HL-60 (cell line): ENCODE results near the gene NDUFB7.

Experiments
- TF ChIP-seq, protein P1 (sequence below): IDR thresholded peaks from one replicate; pipeline ENCODE4 v1.5.1; 2011; ENCODE audit warnings: low read length, control low read depth, inconsistent platforms; ENCODE audit not compliant: insufficient read depth
- TF ChIP-seq, protein P2 (sequence below): IDR thresholded peaks from 2 replicates; pipeline ENCODE4 v1.6.1; 2012; ENCODE audit warnings: low read depth; ENCODE audit not compliant: insufficient replicate concordance

DNA sequence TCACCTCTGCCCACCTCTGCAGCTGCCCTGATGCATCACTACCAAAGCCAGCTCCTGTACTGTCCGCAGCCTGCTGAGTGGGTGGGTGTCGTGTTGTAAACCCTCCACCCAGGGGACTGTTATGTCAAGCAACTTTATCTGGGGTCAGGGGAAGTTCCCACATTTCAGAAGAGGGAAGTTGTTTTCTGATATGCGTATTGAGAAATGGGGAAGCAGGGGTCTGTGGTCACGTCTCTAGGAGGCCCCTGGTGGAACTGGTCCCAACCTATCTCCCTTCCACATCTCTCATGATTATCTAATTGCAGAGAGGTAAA, 42.2 kb upstream of the NDUFB7 start:
- TF ChIP-seq, protein P1, sequence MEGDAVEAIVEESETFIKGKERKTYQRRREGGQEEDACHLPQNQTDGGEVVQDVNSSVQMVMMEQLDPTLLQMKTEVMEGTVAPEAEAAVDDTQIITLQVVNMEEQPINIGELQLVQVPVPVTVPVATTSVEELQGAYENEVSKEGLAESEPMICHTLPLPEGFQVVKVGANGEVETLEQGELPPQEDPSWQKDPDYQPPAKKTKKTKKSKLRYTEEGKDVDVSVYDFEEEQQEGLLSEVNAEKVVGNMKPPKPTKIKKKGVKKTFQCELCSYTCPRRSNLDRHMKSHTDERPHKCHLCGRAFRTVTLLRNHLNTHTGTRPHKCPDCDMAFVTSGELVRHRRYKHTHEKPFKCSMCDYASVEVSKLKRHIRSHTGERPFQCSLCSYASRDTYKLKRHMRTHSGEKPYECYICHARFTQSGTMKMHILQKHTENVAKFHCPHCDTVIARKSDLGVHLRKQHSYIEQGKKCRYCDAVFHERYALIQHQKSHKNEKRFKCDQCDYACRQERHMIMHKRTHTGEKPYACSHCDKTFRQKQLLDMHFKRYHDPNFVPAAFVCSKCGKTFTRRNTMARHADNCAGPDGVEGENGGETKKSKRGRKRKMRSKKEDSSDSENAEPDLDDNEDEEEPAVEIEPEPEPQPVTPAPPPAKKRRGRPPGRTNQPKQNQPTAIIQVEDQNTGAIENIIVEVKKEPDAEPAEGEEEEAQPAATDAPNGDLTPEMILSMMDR: no peak
- TF ChIP-seq, protein P2, sequence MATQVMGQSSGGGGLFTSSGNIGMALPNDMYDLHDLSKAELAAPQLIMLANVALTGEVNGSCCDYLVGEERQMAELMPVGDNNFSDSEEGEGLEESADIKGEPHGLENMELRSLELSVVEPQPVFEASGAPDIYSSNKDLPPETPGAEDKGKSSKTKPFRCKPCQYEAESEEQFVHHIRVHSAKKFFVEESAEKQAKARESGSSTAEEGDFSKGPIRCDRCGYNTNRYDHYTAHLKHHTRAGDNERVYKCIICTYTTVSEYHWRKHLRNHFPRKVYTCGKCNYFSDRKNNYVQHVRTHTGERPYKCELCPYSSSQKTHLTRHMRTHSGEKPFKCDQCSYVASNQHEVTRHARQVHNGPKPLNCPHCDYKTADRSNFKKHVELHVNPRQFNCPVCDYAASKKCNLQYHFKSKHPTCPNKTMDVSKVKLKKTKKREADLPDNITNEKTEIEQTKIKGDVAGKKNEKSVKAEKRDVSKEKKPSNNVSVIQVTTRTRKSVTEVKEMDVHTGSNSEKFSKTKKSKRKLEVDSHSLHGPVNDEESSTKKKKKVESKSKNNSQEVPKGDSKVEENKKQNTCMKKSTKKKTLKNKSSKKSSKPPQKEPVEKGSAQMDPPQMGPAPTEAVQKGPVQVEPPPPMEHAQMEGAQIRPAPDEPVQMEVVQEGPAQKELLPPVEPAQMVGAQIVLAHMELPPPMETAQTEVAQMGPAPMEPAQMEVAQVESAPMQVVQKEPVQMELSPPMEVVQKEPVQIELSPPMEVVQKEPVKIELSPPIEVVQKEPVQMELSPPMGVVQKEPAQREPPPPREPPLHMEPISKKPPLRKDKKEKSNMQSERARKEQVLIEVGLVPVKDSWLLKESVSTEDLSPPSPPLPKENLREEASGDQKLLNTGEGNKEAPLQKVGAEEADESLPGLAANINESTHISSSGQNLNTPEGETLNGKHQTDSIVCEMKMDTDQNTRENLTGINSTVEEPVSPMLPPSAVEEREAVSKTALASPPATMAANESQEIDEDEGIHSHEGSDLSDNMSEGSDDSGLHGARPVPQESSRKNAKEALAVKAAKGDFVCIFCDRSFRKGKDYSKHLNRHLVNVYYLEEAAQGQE: no peak
